HPDE6-E6E7 (cell line): Measurements from ENCODE around the gene AIMP1.
"Not testable (repeated sequence)": the region's sequence is repeated elsewhere in the genome, so short reads cannot be mapped to it uniquely, and the experiment has no call there.

Experiments used
- DNase-seq: peaks from one replicate; pipeline ENCODE4 v3.0.0; 2011; ENCODE audit warnings: missing footprints; ENCODE audit errors: extremely low spot score

Gene AIMP1

GRCh38 chr4:106312377-106312776, 4.0 kb upstream of the AIMP1 start:
- DNase-seq, result no peak

GRCh38 chr4:106312997-106313522, 3.3 kb upstream of the AIMP1 start:
- DNase-seq, result no peak

- no peak for DNase-seq
Measured at GRCh38 chr4:106314960-106315359, 1.4 kb upstream of the AIMP1 start.

- peak; percentile 60 for DNase-seq
Measured at GRCh38 chr4:106315476-106315967, 828 bp upstream of the AIMP1 start.

GRCh38 chr4:106316773-106317409, 541 bp downstream of the AIMP1 start:
- DNase-seq, result no peak

GRCh38 chr4:106317815-106318214, 1.5 kb downstream of the AIMP1 start:
- DNase-seq, result no peak

GRCh38 chr4:106318511-106318910, 2.2 kb downstream of the AIMP1 start:
- DNase-seq, result no peak

- no peak for DNase-seq
Measured at GRCh38 chr4:106320235-106320634, 3.9 kb downstream of the AIMP1 start.

GRCh38 chr4:106321168-106321567, 4.8 kb downstream of the AIMP1 start:
- DNase-seq, result not testable (repeated sequence)

GRCh38 chr4:106321814-106322213, 5.5 kb downstream of the AIMP1 start:
- DNase-seq, result not testable (repeated sequence)

GRCh38 chr4:106323119-106323518, 6.8 kb downstream of the AIMP1 start:
- DNase-seq, result no peak

- no peak for DNase-seq
Measured at GRCh38 chr4:106325800-106326199, 9.4 kb downstream of the AIMP1 start.

GRCh38 chr4:106329041-106329618, 12.8 kb downstream of the AIMP1 start:
- no peak for DNase-seq

- DNase-seq, result no peak
Measured at GRCh38 chr4:106333186-106333585, 16.8 kb downstream of the AIMP1 start.

- no peak for DNase-seq
Measured at GRCh38 chr4:106334741-106335470, 18.6 kb downstream of the AIMP1 start.

GRCh38 chr4:106336618-106337017, 20.3 kb downstream of the AIMP1 start:
- no peak for DNase-seq

GRCh38 chr4:106337916-106338315, 21.6 kb downstream of the AIMP1 start:
- no peak for DNase-seq

- no peak for DNase-seq
Measured at GRCh38 chr4:106338671-106339070, 22.3 kb downstream of the AIMP1 start.

- DNase-seq, result no peak
Measured at GRCh38 chr4:106339431-106339830, 23.1 kb downstream of the AIMP1 start.

GRCh38 chr4:106340774-106341173, 24.4 kb downstream of the AIMP1 start:
- DNase-seq, result no peak

- DNase-seq, result no peak
Measured at GRCh38 chr4:106343865-106344646, 27.7 kb downstream of the AIMP1 start.

GRCh38 chr4:106344647-106344970, 28.3 kb downstream of the AIMP1 start:
- DNase-seq, result no peak
